ENCODE results near the gene LGI4.

GRCh38 chr19:35124098-35125060 is 10.5 kb downstream of the LGI4 start:
- TF ChIP-seq, protein P1, sequence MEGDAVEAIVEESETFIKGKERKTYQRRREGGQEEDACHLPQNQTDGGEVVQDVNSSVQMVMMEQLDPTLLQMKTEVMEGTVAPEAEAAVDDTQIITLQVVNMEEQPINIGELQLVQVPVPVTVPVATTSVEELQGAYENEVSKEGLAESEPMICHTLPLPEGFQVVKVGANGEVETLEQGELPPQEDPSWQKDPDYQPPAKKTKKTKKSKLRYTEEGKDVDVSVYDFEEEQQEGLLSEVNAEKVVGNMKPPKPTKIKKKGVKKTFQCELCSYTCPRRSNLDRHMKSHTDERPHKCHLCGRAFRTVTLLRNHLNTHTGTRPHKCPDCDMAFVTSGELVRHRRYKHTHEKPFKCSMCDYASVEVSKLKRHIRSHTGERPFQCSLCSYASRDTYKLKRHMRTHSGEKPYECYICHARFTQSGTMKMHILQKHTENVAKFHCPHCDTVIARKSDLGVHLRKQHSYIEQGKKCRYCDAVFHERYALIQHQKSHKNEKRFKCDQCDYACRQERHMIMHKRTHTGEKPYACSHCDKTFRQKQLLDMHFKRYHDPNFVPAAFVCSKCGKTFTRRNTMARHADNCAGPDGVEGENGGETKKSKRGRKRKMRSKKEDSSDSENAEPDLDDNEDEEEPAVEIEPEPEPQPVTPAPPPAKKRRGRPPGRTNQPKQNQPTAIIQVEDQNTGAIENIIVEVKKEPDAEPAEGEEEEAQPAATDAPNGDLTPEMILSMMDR (IDR thresholded peaks at IDR 0.05), result no peak
- TF ChIP-seq POLR2A (IDR thresholded peaks at IDR 0.05), result peak; percentile 35 to 95
